ENCODE data around the gene RASGEF1B. TPM values are rescaled to one million over a fixed set of nuclear protein-coding genes. Genes with fewer than 3 reads are reported as not detected.

Gene RASGEF1B
- total and polyA plus RNA-seq, 8 donors: 5.4 to 56.8 (median 9.4) TPM

GRCh38 chr4:81467672-81467964 is 4.1 kb downstream of the RASGEF1B start:
- peaks cover 12 to 88% (median 51%) of the 10 kb centered on the region in 4 donors for H3K4me1 ChIP-seq
- intact Hi-C loops (cut with DNase I; ENCODE audit: low total_unique reads): loop anchor here (5.0 kb wide), 1 partner anchor 375 kb away; no protein-coding TSS in a partner anchor
- H3K9me3 ChIP-seq: no peaks in the 10 kb centered on the region
- WGBS, 5 donors: 11 to 26% (median 15%) methylated on average over 1 of the region's 1 CpG
- TF ChIP-seq POLR2A (IDR thresholded peaks at IDR 0.05) (no peak), CTCF (IDR thresholded peaks at IDR 0.05) (peak in 1 of 7 experiments; percentile 4)
- H3K4me3 ChIP-seq: no peak overlapping the region
- no peaks in the 10 kb centered on the region for H3K36me3 ChIP-seq
- DNase-seq: no peak
- H3K27ac ChIP-seq: no peak overlapping the region
- H3K27me3 ChIP-seq: no peaks in the 10 kb centered on the region

GRCh38 chr4:81466841-81467671 is 4.7 kb downstream of the RASGEF1B start:
- no peaks in the 10 kb centered on the region for H3K27me3 ChIP-seq
- TF ChIP-seq POLR2A (IDR thresholded peaks at IDR 0.05): no peak
- no peak for TF ChIP-seq EP300 (IDR thresholded peaks at IDR 0.05)
- TF ChIP-seq CTCF (IDR thresholded peaks at IDR 0.05): peak in 5 of 7 experiments; percentile 91 to 94 (median 92)
- peak in 1 of 3 donors; percentile 39 for TF ChIP-seq POLR2AphosphoS5 (IDR thresholded peaks at IDR 0.05)
- peak overlapping the region in 2 of 5 donors; percentile 79 to 82 for H3K27ac ChIP-seq
- no peak overlapping the region for H3K4me3 ChIP-seq
- no peaks in the 10 kb centered on the region for H3K9me3 ChIP-seq
- peak; percentile 75 to 92 for DNase-seq
- WGBS, 5 donors: 20 to 33% (median 26%) methylated on average over 5 of the region's 5 CpGs
- H3K4me1 ChIP-seq: peaks cover 8 to 85% (median 52%) of the 10 kb centered on the region in 4 donors
- no peaks in the 10 kb centered on the region for H3K36me3 ChIP-seq
- intact Hi-C loops (cut with DNase I; ENCODE audit: low total_unique reads): loop anchor here (5.0 kb wide), 1 partner anchor 375 kb away; no protein-coding TSS in a partner anchor

- Histone ChIP-seq H3K4me1 (peaks cover 8 to 96% (median 53%) of the 10 kb centered on the region in 4 donors), H3K4me3 (no peak overlapping the region), H3K9me3 (no peaks in the 10 kb centered on the region), H3K36me3 (no peaks in the 10 kb centered on the region), H3K27me3 (no peaks in the 10 kb centered on the region), H3K27ac (peak overlapping the region; percentile 31 to 82 (median 66))
- 27 to 48% (median 37%) methylated on average over 8 of the region's 8 CpGs for WGBS, 5 donors
- intact Hi-C loops (cut with DNase I; ENCODE audit: low total_unique reads): loop anchor here (5.0 kb wide), 1 partner anchor 377 kb away; no protein-coding TSS in a partner anchor
- peak in 1 of 2 donors; percentile 43 for DNase-seq
- TF ChIP-seq POLR2AphosphoS5 (IDR thresholded peaks at IDR 0.05): peak in 1 of 3 donors; percentile 36
- no peak for TF ChIP-seq POLR2A (IDR thresholded peaks at IDR 0.05)
- no peak for TF ChIP-seq EP300 (IDR thresholded peaks at IDR 0.05)
- no peak for TF ChIP-seq CTCF (IDR thresholded peaks at IDR 0.05)
These were observed 6.0 kb downstream of the RASGEF1B start for GRCh38 chr4:81465406-81466340.

GRCh38 chr4:81460834-81461233 is 10.9 kb downstream of the RASGEF1B start:
- Histone ChIP-seq H3K9me3 (no peaks in the 10 kb centered on the region), H3K27me3 (no peaks in the 10 kb centered on the region), H3K4me3 (no peak overlapping the region), H3K27ac (no peak overlapping the region), H3K36me3 (peaks cover 15 to 36% (median 25%) of the 10 kb centered on the region in 4 donors), H3K4me1 (peaks cover 0 to 48% (median 27%) of the 10 kb centered on the region in 4 donors)
- intact Hi-C loops (cut with DNase I; ENCODE audit: low total_unique reads): no loop called here
- 85 to 97% (median 92%) methylated on average over 3 of the region's 3 CpGs for WGBS, 5 donors
- TF ChIP-seq POLR2AphosphoS5 (IDR thresholded peaks at IDR 0.05) (no peak), POLR2A (IDR thresholded peaks at IDR 0.05) (no peak), EP300 (IDR thresholded peaks at IDR 0.05) (no peak), CTCF (IDR thresholded peaks at IDR 0.05) (no peak)
- no peak for DNase-seq
